CD4-positive, alpha-beta T cell treated with Interleukin-6 for 4 hours (primary cell): ENCODE measurements around the gene IL17RA.

Source experiments
- DNase-seq: peaks from one replicate; pipeline ENCODE4 v3.0.0-alpha.2; 2020; ENCODE audit warnings: mixed read lengths

Gene IL17RA

DNA sequence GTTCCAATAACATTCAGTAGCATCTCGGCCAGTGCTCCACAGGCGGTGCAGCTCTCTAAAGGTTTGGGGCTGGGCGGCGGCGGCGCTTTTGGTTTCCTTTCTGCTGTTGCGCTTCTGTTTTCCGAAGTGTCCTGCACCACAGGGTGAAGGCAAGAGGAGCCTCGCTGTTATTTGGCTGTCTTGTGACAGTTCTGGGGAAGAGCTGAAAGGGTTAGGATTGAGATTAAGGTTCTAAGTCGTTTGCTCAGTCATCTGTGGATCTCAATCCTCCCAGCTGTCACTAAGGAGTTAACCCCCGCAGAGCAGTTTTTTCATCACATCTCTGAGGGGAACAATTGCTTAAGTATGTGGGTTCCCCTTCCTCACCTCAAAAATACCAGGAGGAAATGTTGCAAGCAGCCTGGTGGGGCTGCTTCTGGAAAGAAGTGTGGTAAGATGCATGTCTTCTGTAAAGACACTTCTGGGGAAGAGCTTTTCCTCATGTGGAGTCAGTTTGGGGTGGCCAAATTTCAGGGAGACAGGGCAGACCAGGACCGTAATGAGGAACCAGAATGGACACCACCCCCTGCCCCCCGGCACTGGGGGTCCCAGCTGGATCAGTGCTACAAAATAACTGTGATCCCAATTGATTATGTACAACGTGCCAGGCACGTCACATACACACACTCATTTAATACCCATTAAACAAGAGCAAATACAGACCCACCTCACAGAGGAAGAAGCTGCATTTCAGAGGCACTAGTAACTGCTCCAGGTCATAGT is 22.2 kb downstream of the IL17RA start:
- peak; percentile 57 for DNase-seq

DNA sequence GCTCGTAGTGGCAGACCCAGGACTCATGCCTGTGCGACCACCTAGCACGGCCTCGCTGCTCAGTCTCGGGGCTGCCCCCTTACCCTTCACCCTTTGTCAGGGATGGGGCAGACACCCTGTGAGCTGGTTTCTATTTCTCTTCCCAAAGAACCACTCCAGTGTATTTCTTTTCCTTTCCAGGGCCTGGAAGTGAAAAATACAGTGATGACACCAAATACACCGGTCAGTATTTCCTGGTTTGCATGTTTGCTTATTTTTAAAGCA is 22.7 kb downstream of the IL17RA start:
- DNase-seq, result no peak

DNA sequence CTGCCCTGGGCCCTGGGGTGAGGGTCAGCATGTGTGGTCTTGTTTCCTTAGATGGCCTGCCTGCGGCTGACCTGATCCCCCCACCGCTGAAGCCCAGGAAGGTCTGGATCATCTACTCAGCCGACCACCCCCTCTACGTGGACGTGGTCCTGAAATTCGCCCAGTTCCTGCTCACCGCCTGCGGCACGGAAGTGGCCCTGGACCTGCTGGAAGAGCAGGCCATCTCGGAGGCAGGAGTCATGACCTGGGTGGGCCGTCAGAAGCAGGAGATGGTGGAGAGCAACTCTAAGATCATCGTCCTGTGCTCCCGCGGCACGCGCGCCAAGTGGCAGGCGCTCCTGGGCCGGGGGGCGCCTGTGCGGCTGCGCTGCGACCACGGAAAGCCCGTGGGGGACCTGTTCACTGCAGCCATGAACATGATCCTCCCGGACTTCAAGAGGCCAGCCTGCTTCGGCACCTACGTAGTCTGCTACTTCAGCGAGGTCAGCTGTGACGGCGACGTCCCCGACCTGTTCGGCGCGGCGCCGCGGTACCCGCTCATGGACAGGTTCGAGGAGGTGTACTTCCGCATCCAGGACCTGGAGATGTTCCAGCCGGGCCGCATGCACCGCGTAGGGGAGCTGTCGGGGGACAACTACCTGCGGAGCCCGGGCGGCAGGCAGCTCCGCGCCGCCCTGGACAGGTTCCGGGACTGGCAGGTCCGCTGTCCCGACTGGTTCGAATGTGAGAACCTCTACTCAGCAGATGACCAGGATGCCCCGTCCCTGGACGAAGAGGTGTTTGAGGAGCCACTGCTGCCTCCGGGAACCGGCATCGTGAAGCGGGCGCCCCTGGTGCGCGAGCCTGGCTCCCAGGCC is 23.7 kb downstream of the IL17RA start:
- DNase-seq, result no peak

DNA sequence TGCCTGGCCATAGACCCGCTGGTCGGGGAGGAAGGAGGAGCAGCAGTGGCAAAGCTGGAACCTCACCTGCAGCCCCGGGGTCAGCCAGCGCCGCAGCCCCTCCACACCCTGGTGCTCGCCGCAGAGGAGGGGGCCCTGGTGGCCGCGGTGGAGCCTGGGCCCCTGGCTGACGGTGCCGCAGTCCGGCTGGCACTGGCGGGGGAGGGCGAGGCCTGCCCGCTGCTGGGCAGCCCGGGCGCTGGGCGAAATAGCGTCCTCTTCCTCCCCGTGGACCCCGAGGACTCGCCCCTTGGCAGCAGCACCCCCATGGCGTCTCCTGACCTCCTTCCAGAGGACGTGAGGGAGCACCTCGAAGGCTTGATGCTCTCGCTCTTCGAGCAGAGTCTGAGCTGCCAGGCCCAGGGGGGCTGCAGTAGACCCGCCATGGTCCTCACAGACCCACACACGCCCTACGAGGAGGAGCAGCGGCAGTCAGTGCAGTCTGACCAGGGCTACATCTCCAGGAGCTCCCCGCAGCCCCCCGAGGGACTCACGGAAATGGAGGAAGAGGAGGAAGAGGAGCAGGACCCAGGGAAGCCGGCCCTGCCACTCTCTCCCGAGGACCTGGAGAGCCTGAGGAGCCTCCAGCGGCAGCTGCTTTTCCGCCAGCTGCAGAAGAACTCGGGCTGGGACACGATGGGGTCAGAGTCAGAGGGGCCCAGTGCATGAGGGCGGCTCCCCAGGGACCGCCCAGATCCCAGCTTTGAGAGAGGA is 24.5 kb downstream of the IL17RA start:
- DNase-seq, result no peak

DNA sequence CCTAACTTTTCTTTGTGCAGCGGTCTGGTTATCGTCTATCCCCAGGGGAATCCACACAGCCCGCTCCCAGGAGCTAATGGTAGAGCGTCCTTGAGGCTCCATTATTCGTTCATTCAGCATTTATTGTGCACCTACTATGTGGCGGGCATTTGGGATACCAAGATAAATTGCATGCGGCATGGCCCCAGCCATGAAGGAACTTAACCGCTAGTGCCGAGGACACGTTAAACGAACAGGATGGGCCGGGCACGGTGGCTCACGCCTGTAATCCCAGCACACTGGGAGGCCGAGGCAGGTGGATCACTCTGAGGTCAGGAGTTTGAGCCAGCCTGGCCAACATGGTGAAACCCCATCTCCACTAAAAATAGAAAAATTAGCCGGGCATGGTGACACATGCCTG is 25.2 kb downstream of the IL17RA start:
- DNase-seq, result no peak

DNA sequence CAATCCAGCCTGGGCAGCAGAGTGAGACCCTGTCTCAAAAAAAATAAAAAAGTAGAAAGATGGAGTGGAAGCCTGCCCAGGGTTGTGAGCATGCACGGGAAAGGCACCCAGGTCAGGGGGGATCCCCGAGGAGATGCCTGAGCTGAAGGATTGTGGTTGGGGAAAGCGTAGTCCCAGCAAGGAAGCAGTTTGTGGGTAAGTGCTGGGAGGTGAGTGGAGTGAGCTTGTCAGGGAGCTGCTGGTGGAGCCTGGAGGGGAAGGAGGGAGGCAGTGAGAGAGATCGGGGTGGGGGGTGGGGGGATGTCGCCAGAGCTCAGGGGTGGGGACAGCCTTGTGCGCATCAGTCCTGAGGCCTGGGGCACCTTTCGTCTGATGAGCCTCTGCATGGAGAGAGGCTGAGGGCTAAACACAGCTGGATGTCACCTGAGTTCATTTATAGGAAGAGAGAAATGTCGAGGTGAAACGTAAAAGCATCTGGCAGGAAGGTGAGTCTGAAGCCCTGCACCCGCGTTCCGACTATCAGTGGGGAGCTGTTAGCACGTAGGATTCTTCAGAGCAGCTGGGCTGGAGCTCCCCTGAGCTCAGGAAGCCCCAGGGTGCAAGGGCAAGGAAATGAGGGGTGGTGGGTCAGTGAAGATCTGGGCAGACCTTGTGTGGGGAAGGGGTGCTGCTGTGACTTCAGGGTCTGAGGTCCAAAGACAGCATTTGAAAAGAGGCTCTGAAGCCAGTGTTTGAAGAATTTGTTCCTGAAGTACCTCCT is 26.2 kb downstream of the IL17RA start:
- DNase-seq, result no peak

DNA sequence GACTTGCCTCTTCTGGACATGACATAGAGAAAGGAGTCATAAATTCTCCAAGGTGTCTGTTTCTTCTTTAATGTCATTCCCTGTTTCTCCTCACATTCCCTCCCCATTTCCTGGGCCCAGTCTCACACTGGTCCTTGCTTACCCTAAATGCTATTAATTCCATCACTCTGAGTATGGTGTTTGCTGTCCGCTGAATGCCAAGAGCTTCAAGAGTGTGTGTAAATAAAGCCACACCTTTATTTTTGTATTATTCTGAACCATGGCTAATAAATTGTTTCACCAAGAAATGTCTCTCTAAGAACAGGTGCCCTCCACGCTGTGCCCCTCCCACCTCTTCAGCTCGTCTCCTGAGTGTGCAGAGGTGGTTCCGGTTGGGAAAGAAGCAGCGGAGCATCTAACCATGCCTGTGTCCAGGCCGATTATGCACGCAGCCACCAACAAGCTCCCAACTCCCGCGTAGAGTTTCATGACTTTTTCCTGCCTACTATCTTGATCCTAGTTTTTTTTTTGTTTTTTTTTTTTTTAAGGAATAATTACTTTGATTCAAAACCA is 27.8 kb downstream of the IL17RA start:
- no peak for DNase-seq

DNA sequence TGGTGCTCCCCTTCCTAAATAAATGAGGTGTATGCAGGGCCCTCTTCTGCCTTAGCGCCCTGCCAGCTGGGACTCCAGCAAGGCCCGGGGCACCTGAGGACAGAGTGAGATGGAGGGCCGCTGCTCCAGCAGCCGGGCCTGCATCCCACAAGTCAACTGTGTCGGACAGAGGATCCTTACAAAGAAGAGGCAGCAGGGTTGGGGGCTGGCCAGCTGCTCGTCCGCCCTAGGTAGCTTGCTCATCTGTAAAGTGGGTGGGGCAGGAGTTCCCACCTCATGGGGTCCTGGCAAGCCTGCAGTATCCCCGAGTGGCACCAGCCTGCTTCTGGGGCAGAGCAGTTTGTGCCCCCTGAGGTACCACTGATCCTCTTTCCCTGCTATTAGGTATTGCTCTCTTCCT is 28.8 kb downstream of the IL17RA start:
- DNase-seq, result no peak

DNA sequence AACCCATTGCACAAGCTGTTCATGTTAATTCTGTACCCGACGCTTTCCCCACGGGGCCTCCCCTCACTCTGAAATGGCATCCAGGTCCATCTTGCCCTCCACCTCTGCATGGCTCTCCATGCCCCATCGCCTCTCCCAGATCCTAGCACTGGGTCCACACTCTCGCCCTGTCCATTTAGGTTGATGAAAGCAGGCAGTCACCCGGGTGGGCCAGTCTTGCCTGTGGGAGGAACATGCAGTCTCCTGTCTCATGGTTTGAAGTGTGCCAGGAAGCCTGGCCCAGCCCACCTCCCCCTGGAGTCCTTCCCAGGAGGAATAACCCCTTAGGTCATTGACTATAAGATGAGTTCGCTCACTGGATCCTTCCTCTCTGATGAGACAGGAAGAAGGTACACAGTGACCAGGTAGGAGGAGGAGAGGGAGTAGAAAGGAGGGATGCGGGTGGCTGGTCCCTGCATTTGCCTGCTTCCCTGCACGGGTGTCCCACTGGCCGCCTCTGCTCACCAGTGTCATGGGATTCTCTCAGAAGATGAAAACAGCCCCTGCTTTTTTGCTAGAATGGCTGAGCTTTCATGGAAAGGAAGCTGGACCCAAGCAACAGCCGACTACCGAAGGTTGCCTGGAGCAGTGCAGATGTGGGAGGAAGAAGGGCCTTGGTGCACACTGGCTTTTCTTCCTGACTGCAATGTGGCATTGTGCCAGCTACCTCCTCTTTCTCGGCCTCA is 29.5 kb downstream of the IL17RA start:
- no peak for DNase-seq

DNA sequence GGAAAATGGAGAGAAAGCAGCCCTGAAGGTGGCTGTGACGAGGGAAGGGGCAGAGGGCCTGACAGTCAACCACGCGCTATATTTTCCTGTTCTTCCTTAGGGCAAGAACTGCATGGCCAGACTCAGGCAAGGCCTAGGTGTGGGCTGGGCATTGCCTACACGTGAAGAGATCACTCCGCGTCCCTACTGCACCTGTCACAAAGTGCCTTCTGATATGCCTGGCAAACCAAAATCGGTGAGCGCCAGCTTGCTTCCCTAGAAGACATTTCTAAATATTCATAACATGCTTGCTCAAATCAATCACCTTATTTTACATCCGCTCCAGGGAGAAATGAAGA is 30.1 kb downstream of the IL17RA start:
- no peak for DNase-seq

DNA sequence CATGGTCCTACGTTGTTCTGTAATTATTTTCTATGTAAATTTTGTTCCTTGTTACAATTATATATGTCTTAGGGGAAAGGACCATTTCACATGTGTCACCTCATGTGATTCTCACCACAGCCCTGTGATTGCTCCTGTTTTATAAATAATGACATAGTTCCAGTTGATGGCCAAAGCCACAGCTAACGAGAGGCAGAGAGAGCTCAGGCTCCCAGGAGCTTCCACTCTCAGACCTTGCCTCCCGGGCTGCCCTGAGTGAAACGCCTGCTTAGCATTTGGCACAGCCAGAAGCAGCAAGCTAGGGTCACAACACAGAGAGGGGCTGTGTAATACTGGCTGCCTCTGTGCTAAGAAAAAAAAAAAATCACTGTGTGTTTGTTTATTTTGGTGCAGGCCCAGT is 30.4 kb downstream of the IL17RA start:
- DNase-seq, result no peak

DNA sequence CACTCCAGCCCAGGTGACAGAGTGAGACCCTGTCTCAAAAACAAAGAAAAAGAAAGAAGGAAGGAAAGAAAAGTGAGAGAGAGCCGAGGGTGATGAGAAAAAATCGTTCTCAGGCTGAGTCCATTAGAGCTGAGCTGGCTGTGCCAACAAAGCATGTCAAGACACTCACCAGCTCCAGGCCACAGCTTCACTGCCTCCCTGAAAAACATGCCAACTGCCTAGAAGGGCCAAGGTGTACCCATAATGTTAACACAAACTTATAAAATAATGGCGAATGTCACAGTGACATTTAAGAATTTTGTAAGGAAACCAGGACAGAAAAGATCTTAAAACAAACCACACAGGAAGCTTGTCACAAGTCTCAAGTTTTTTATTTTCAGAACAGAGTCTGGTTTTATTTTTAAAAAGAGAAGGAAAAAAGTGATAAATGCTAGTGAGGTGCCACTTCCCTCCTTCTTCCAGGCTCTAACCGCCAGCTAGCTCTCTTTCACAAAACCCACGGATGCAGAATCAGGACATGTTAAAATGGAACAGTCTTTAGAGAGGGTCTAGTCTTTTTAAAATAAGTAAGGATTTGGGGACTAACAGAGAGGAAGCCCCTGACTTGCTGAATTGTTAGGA is 31.3 kb downstream of the IL17RA start:
- DNase-seq, result no peak

DNA sequence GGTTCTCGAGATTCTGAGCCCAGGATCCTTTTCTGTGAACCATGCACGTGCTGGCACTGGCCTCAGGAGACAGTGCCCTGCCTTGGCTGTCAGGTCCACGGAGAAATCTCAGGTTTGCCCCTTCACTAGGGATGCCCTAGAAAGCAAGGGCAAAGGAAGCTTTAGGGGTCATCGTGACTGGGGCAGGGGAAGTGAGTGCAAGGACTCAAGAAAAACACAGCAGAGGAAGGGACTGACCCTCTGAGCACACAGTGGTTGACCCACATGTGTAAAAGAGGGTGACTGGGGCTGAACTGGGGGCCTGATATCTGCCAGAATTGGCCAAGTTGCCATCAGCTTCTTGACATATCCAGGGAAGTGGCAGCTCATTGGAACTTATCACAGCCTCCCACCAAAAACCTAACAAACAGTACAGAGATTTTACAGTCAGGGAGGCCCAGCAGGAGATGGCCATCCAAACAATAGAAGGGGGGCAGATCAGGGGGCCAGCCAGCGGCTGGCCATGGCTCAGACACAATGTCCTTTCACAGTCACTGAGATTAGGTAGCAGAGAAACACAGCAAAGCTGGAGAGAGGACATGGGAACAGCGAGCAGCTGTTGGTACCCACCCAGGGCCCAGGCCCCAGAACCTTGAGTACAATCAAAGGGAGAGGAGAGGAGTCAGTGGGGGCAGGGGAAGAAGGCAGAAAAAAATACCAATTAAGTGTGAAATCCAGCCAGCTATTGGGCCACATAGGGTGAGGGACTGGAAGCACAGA is 32.0 kb downstream of the IL17RA start:
- DNase-seq, result no peak

DNA sequence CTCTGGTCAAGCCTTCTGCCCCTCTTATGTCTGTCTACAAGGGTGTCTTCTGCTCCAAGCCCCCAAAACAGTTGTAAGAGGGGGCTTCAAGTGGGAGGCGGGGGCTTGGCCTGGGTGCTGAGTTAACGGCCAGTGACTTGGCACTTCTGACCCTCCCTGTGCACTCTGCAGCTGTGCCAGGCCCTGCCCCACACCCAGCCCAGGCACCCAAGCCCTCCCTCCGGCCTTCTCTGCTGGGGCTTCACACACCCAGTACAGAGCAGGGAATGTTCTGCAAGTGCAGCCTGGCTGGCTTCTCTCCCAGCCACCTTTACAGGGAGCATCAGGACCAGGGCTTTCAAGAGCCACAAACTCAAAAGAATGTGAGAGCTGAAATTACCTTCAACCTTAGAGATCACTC is 32.6 kb downstream of the IL17RA start:
- no peak for DNase-seq

DNA sequence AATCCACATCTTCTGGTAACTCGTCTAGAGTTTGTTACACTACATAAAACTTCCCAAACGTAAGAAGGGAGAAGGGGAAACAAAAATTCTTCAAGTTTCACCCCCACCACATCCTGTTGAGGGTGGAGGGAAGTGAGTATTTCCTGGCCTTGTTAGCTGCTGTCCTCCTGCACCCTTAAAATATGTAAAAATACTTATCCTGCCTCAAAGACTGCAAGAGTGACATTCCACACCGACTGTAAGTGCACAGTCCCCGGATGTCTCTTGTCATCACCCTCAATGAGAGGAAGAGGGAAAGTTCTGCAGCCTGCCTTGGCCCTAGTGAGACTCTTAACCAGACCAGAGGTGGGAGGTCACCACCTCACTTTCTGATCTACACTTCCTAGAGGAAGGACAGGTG is 33.1 kb downstream of the IL17RA start:
- DNase-seq, result peak; percentile 24

DNA sequence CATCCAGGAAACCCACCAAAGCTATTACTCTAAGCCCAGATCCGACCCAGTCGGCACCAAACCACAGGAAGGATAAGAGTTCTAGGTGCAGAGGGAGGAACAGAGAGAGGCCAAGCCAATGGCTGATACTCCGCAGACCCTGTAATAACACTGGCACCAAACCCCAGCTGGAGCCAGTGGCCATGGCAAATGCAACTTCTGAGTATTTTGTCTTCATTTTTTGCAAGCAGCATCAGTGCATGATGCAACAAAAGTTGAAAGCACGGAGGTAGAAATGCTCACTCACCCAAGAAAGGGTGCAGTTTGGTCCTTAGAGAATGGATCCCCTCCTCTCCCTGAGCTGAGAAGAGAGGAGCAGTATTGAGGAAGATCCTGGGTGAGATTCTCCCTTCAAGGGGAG is 33.5 kb downstream of the IL17RA start:
- no peak for DNase-seq

DNA sequence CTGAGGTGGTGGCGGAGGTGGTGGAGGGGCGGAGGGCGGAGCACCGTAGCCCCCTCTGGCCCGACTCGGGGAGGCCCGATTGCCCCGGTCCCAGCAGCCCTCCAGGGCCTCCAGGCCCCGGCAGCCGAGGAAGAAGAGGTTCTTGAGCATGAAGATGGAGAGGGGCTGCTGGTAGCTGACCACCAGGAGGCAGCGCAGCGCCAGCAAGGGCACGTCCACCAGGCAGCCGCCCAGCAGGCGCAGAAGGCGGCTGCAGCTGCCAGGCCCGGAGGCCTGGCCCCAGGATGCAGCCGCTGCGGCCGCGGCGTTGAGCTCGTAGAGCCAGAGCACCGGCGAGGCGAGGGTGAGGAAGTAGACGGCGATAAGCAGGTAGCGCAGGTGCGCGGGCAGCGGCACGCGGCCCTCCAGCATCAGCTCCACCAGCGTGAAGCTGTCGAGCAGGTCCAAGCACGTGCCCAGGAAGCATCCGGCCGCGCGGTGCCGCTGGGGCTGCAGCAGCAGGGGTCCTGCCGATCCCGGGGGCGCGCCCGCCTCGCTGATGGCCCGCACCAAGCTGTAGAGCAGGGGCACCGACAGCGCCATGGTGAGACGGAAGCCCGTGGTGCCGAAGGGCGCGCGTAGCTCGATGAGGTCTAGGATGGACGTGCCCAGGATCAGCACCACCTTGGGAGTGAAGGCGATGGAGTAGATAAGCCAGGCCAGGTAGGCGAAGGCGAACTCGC is 34.8 kb downstream of the IL17RA start:
- no peak for DNase-seq

DNA sequence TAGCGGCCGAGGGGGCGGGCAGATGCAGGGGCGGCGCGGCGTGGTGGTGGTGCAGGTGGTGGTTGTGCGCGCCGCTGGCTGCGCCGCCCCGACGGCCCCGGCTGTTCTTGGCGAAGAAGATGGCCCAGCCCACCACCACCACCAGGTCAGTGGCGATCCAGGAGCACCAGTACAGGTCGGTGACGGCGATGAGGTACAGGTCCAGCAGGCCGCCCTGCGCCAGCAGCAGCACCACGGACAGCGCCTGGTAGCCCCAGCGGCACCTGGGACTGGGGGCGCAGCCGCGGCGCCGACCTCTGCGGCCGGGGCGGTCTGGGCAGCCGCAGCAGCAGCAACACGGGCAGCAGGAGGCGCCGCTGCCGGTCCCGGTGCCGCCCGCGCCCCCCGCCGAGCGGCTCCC is 35.5 kb downstream of the IL17RA start:
- DNase-seq, result peak; percentile 73

DNA sequence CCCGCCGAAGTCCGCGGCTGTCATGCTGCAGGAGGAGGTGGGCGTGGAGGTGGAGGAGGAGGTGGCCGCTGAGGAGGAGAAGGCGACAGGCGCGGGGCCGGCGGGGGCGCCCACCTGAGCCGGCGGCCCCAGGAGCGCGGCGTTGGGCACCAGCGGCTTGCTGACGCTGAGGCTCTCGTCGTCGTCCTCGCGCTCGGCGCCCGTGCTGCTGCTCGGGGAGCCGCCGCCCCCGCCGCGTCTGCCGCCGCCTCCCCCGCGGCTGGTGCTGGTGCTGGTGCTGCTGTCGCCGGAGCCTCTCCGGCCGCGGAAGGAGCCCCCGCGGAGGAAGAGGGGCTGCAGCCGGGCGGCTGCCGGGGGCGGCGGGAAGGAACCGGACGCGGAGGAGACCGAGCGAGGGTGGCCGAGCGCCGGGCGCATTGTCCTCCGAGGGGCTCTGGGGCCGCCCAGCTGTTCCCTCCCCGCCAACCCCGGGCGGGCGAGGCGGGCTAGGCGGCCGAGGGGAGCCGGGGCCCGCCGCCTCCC is 36.0 kb downstream of the IL17RA start:
- peak; percentile 14 for DNase-seq
